ENCODE measurements around the gene TREH.

Gene TREH

DNA sequence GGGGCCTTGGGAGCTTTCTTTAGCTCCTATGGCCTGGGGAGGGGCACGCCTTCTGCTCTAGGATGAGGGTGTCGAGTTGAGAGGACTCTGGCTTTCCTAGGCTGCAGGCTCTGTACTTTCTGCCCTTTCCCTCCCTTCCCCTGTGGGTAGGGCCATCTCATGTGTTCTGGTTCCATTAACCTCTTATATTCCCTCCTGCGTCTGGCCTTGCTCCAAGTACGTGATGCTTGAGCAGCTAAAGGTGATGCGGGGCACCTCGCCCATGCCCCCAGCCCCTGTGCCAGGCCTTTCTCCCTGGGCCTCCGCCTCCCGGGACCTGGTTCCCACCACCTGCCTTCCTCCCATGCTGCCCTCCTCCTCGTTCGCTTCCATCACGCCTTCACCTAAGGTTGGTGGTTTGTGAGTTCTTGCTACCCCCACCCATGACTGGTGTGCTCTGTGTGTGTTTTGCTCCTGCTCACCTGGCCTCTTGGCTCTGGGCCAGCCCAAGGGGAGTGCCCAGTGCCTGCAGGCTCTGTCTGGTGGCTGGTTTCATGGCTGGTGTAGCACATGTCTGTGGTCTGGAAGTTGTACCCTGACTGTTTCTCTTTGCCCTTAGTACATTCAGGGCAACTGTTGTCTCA lies 37.9 kb downstream of the TREH start:
- Histone ChIP-seq H3K9ac (ENCODE audit: low read depth, low read length) (no peak overlapping the region), H3K9me3 (ENCODE audit: control insufficient read depth, insufficient read depth, low read length) (no peaks in the 10 kb centered on the region), H3K4me3 (ENCODE audit: low read depth, low read length) (no peak overlapping the region), H3K36me3 (ENCODE audit: control insufficient read depth, insufficient read depth, low read length) (peaks cover 38% of the 10 kb centered on the region), H3K27me3 (ENCODE audit: control insufficient read depth, insufficient read depth, low read length) (no peaks in the 10 kb centered on the region), H3K4me1 (ENCODE audit: control insufficient read depth, insufficient read depth, low read length) (no peaks in the 10 kb centered on the region)

DNA sequence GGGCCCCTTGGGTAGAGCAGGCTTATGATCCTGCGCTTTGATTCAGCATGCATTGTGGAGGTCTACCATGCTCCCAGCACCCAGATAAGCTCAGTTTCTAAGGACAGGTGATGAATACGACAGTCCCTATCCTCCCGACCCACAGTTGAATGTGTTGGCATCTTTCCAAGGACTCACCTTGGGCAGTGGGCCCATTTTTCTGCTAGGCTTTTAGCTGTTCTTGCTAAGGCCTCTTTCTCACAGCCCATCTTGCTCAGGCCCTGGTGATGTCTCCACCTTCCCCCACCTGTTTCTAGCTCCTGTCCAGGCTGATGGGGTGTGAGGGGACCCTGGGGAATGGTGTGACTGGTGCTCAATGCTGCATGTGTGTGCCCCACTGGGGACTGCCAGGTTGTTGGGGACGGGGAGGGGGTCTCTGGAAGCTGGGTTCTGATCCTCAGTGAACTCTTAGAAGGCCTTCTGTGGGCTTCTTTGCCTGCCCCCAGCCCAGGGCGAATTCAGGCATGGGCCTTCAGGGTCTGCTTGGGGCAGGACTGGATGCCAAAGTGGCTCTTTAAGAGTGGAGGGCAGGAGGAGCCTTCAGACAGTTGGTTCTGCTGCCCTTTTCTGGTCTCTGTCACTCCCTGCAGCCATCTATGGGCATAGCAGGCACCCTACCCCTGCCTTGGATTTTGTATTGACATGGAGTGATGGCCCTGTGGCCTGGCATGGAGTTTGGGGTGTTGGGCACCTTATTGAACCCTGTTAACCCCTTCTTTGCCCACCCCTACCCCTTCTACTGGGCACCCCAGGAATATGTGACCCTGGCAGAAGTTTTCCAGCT lies 38.9 kb downstream of the TREH start:
- Histone ChIP-seq H3K27me3 (ENCODE audit: control insufficient read depth, insufficient read depth, low read length) (no peaks in the 10 kb centered on the region), H3K4me3 (ENCODE audit: low read depth, low read length) (no peak overlapping the region), H3K36me3 (ENCODE audit: control insufficient read depth, insufficient read depth, low read length) (peaks cover 36% of the 10 kb centered on the region)

DNA sequence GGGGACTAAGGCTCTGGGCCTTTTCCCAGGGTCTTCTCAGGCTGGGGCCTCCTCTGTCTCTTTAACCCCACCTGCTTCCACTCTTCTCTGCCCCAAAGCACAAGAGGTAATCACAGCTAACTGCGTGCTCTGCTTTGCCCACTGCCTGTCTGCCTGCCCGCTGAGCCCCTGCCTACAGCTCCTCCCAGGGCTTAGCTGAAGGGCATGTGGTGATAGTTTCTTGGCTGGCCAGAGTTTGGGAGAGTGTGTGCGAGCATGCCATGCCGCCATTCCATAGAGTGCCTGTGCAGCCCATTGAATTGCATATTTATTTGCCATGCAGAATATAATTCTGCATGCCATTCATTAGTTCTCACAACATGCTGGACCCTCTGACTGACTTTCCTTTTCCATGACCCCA lies 39.6 kb downstream of the TREH start:
- H3K27me3 ChIP-seq (ENCODE audit: control insufficient read depth, insufficient read depth, low read length) = no peaks in the 10 kb centered on the region
- H3K4me3 ChIP-seq (ENCODE audit: low read depth, low read length) = no peak overlapping the region
- no peak overlapping the region for H3K9ac ChIP-seq (ENCODE audit: low read depth, low read length)
- H3K36me3 ChIP-seq (ENCODE audit: control insufficient read depth, insufficient read depth, low read length) = peaks cover 31% of the 10 kb centered on the region
- H3K4me1 ChIP-seq (ENCODE audit: control insufficient read depth, insufficient read depth, low read length) = peaks cover 10% of the 10 kb centered on the region
- H3K9me3 ChIP-seq (ENCODE audit: control insufficient read depth, insufficient read depth, low read length) = no peaks in the 10 kb centered on the region

More for the DNA sequence above, 38.9 kb downstream of the TREH start:
- Histone ChIP-seq H3K9me3 (ENCODE audit: control insufficient read depth, insufficient read depth, low read length) (no peaks in the 10 kb centered on the region), H3K4me1 (ENCODE audit: control insufficient read depth, insufficient read depth, low read length) (peaks cover 8% of the 10 kb centered on the region), H3K9ac (ENCODE audit: low read depth, low read length) (no peak overlapping the region)

DNA sequence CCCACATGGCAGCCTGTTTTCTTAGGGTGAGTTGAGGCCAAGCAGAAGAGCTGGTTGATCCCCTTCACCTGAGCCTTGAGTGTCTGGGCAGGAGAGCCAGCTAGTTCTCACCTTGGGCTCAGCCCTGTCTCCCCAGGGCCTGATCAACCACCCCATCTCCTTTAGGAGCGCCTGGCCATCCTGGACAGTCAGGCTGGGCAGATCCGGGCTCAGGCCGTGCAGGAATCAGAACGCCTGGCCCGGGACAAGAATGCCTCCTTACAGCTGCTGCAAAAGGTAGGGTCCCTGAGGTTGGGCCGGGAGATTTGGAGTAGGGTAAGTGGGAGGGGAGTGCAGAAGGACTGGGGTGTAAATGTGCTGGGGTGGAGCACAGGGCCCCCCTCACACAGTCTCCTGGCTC lies 40.7 kb downstream of the TREH start:
- peaks cover 14% of the 10 kb centered on the region for H3K4me1 ChIP-seq (ENCODE audit: control insufficient read depth, insufficient read depth, low read length)
- no peak overlapping the region for H3K4me3 ChIP-seq (ENCODE audit: low read depth, low read length)
- H3K36me3 ChIP-seq (ENCODE audit: control insufficient read depth, insufficient read depth, low read length) = peaks cover 27% of the 10 kb centered on the region
- H3K9me3 ChIP-seq (ENCODE audit: control insufficient read depth, insufficient read depth, low read length) = no peaks in the 10 kb centered on the region
- no peak overlapping the region for H3K9ac ChIP-seq (ENCODE audit: low read depth, low read length)
- no peaks in the 10 kb centered on the region for H3K27me3 ChIP-seq (ENCODE audit: control insufficient read depth, insufficient read depth, low read length)

DNA sequence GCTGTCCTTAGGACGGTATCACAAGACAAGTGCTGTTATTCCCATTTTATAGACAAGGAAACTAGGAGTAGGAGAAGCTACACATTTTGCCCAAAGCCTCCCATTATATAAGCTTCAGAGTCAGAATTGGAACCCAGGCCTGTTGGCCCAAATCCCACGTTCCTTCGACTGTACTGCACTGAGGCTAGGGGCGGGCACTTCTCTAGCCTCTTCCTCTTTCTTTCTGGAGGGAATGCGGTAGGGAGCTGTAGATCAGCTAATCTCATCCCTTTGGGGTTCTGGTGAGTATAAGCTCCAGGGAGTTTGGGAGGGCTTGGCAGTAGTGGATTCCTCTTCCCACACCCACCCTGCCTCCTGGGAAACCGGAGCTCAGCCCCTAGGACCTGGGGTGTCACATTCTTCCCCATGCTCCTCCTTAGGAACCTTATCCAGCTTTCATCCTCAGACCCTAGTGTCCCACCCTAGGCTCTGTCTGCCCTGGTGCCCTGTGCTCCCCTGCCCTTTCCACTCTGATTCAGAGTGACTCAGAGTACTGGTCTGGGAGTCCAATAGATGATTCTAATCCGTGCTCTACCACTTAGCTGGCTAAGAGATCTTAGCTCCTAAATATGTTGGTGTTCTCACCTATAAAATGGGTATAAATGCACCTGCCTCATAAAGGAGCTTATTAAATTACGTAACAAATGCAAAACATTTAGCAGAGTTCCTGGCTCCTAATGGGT lies 42.7 kb downstream of the TREH start:
- Histone ChIP-seq H3K4me3 (ENCODE audit: low read depth, low read length) (no peak overlapping the region), H3K9me3 (ENCODE audit: control insufficient read depth, insufficient read depth, low read length) (no peaks in the 10 kb centered on the region), H3K27me3 (ENCODE audit: control insufficient read depth, insufficient read depth, low read length) (no peaks in the 10 kb centered on the region), H3K36me3 (ENCODE audit: control insufficient read depth, insufficient read depth, low read length) (peaks cover 19% of the 10 kb centered on the region), H3K9ac (ENCODE audit: low read depth, low read length) (no peak overlapping the region), H3K4me1 (ENCODE audit: control insufficient read depth, insufficient read depth, low read length) (peaks cover 18% of the 10 kb centered on the region)

DNA sequence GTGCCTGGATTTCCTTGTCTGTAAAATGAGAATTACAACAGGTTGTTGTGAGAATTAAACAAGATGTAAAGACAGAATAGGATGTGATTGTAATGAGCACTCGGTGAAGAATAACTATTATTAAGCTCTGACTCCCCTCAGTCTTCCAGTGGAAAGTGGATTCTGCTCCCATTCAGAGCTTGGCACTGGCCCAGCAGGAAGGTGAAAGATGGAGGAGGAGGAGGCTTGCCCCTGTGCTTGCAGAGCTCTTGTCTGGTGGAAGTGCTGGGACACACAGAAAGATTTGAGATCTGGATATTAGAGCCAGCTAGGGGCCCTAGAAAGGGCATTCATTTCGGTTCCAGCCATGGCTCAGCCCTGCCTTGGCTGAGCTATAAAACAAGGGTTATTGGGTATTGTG lies 43.8 kb downstream of the TREH start:
- Histone ChIP-seq H3K9me3 (ENCODE audit: control insufficient read depth, insufficient read depth, low read length) (no peaks in the 10 kb centered on the region), H3K9ac (ENCODE audit: low read depth, low read length) (peak overlapping the region; percentile 87), H3K27me3 (ENCODE audit: control insufficient read depth, insufficient read depth, low read length) (no peaks in the 10 kb centered on the region), H3K36me3 (ENCODE audit: control insufficient read depth, insufficient read depth, low read length) (peaks cover 14% of the 10 kb centered on the region), H3K4me3 (ENCODE audit: low read depth, low read length) (peak overlapping the region; percentile 82), H3K4me1 (ENCODE audit: control insufficient read depth, insufficient read depth, low read length) (peaks cover 18% of the 10 kb centered on the region)

DNA sequence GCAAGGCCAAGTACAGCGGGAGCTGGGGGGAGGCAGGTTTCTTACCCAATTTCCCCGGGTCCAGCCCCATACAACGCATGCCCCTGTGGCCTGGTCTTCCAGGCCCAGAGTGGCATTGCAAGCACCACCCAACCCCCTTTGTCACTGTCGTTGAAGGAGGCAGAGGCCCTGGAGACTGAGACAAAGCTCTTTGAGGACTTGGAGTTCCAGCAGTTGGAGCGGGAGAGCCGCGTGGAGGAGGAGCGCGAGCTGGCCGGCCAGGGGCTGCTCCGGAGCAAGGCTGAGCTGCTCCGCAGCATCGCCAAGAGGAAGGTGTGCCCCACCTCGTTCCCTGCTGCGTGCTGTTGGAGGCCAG lies 44.2 kb downstream of the TREH start:
- Histone ChIP-seq H3K36me3 (ENCODE audit: control insufficient read depth, insufficient read depth, low read length) (peaks cover 14% of the 10 kb centered on the region), H3K4me1 (ENCODE audit: control insufficient read depth, insufficient read depth, low read length) (peaks cover 18% of the 10 kb centered on the region), H3K27me3 (ENCODE audit: control insufficient read depth, insufficient read depth, low read length) (no peaks in the 10 kb centered on the region), H3K4me3 (ENCODE audit: low read depth, low read length) (peak overlapping the region; percentile 82), H3K9me3 (ENCODE audit: control insufficient read depth, insufficient read depth, low read length) (no peaks in the 10 kb centered on the region), H3K9ac (ENCODE audit: low read depth, low read length) (peak overlapping the region; percentile 87)

DNA sequence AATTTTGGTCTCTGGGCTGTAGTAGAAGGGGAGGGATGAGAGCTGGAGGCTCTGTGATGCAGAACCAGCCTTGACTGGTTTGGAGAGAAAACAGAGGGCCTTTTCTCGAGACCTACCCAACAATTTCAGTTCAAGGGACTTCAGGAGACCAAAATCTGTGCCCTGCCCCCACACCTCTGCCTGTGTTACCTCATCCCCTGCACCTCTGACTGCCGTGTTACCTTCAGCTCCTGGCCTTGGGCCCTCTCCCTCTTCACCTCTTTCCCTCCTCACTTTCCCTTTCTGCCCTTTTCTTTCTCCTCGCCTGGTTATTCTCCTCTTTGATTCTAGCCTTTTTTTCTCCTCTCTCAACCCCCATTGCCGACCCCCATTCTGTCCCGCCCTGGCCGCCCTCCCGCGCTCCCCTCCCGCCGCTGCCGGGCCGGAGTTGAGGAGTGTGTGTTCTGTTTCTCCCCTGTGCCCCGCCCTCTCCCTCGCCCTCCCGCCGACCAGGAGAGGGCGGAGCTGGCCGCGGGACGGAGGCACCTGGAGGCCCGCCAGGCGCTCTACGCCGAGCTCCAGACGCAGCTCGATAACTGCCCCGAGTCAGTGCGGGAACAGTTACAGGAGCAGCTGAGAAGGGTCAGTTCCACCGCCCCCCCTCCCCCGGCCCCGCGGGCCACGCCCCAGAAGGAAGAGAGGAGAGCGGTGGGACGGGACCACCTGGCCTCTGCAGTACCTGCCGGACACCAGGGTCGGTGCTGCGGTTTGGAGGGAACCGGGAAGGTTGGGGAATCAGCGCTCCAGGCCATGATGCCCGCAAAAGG lies 44.8 kb downstream of the TREH start:
- peak overlapping the region; percentile 87 for H3K9ac ChIP-seq (ENCODE audit: low read depth, low read length)
- H3K27me3 ChIP-seq (ENCODE audit: control insufficient read depth, insufficient read depth, low read length) = no peaks in the 10 kb centered on the region
- H3K4me1 ChIP-seq (ENCODE audit: control insufficient read depth, insufficient read depth, low read length) = peaks cover 18% of the 10 kb centered on the region
- H3K4me3 ChIP-seq (ENCODE audit: low read depth, low read length) = peak overlapping the region; percentile 82
- no peaks in the 10 kb centered on the region for H3K9me3 ChIP-seq (ENCODE audit: control insufficient read depth, insufficient read depth, low read length)
- peaks cover 17% of the 10 kb centered on the region for H3K36me3 ChIP-seq (ENCODE audit: control insufficient read depth, insufficient read depth, low read length)

DNA sequence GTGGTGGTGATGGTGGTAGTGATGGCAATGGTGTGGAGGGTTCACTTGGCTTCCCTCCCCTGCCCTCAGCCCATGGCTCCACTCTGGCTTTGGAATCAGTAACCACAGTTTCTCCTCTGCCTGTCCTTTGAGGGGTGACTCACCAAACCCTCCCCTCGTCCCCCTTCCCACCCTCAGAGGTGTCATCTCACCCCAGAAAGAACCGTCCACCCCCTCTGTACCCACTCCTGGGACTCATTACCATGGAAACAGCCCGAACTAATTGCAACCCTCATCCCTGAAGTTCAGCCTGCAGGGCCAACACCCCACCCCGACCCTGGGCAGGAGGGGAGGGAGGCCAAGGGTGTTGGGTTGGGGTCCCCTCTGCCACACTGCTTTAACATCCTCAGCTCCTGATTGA lies 45.5 kb downstream of the TREH start:
- Histone ChIP-seq H3K9me3 (ENCODE audit: control insufficient read depth, insufficient read depth, low read length) (no peaks in the 10 kb centered on the region), H3K36me3 (ENCODE audit: control insufficient read depth, insufficient read depth, low read length) (peaks cover 19% of the 10 kb centered on the region), H3K4me3 (ENCODE audit: low read depth, low read length) (peak overlapping the region; percentile 82), H3K27me3 (ENCODE audit: control insufficient read depth, insufficient read depth, low read length) (no peaks in the 10 kb centered on the region), H3K9ac (ENCODE audit: low read depth, low read length) (peak overlapping the region; percentile 61), H3K4me1 (ENCODE audit: control insufficient read depth, insufficient read depth, low read length) (peaks cover 18% of the 10 kb centered on the region)

DNA sequence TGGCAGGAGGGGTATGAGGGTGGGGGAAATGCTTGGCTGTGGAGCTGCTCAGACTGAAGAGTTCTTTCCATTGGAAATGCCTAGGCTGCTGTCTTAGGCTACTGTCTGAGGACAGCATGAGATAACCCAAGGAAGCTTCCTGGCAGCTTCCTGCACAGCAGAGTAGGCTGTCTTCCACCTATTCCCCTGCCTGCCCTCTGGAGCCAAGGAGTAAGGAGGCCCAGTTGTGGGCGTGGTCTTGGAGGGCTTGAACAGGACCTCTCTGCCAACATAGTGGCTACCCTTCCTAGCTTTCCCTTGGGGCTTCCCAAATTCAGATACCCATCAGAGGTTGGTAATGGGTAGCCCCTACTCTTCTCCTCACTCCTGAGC lies 46.1 kb downstream of the TREH start:
- Histone ChIP-seq H3K9me3 (ENCODE audit: control insufficient read depth, insufficient read depth, low read length) (no peaks in the 10 kb centered on the region), H3K4me1 (ENCODE audit: control insufficient read depth, insufficient read depth, low read length) (peaks cover 18% of the 10 kb centered on the region), H3K9ac (ENCODE audit: low read depth, low read length) (no peak overlapping the region), H3K36me3 (ENCODE audit: control insufficient read depth, insufficient read depth, low read length) (peaks cover 20% of the 10 kb centered on the region), H3K4me3 (ENCODE audit: low read depth, low read length) (no peak overlapping the region), H3K27me3 (ENCODE audit: control insufficient read depth, insufficient read depth, low read length) (no peaks in the 10 kb centered on the region)

DNA sequence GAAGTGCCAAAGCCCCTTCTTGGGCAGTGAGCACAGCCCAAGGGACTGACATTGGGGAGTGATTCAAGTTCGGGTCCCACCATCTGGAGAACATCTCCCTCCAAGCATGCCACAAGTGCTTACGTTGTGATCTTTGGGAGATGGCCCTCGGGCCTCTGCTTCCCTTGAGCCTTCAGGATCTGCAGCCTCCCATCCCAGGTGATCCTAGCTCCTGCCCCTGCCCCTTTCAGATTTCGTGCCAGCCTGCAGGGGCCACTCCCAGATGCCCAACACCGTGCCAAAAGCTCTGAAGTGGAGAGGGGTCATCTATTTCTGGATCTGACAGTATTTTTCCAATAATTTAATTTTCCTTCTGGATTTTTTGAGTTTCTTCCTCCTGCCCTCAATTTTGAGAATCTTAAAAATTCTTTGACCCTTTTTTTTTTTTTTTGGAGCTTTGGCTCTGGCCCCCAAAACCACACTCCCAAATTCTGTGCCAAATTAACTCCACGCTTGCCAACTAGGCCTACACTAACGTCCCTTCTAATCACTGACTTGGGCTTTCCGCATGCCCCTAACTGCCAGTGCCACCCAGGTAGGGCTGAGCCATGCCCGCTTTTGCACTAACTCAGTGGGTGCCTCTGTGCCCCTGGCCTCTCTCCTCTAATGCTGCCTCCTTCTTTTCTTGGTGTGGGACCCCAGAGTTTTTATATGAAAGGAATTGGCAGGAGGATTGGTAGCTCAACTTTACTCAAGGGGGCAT lies 46.7 kb downstream of the TREH start:
- H3K4me3 ChIP-seq (ENCODE audit: low read depth, low read length) = no peak overlapping the region
- peaks cover 22% of the 10 kb centered on the region for H3K36me3 ChIP-seq (ENCODE audit: control insufficient read depth, insufficient read depth, low read length)
- no peak overlapping the region for H3K9ac ChIP-seq (ENCODE audit: low read depth, low read length)
- no peaks in the 10 kb centered on the region for H3K27me3 ChIP-seq (ENCODE audit: control insufficient read depth, insufficient read depth, low read length)
- H3K4me1 ChIP-seq (ENCODE audit: control insufficient read depth, insufficient read depth, low read length) = peaks cover 18% of the 10 kb centered on the region
- no peaks in the 10 kb centered on the region for H3K9me3 ChIP-seq (ENCODE audit: control insufficient read depth, insufficient read depth, low read length)
